ENCODE data around the gene ARHGAP26. TPM values are rescaled to one million over a fixed set of nuclear protein-coding genes. Genes with fewer than 3 reads are reported as not detected.

Gene ARHGAP26
- total RNA-seq, 5 donors from 2014 or later (not counting 1 experiment from before 2014, with no cell fraction given) = 22.8 to 49.3 (median 28.3) TPM

GRCh38 chr5:142892021-142892420, 121.8 kb downstream of the ARHGAP26 start:
- no peaks in the 10 kb centered on the region for H3K4me1 ChIP-seq (ENCODE audit: control insufficient read depth in 1 of 2, extremely low read depth in 1 of 2, insufficient read depth in 2 of 2, low read length in 2 of 2)
- Mint-ChIP-seq H3K4me1 (peaks cover 2 to 12% (median 12%) of the 10 kb centered on the region in 3 donors), H3K4me3 (no peak overlapping the region), H3K27ac (no peak overlapping the region), H3K36me3 (peaks cover 24% of the 10 kb centered on the region), H3K27me3 (no peaks in the 10 kb centered on the region), H3K9me3 (no peaks in the 10 kb centered on the region)
- H3K9me3 ChIP-seq = no peaks in the 10 kb centered on the region
- WGBS (ENCODE audit: insufficient coverage) = 100% methylated on average over 2 of the region's 3 CpGs
- no peaks in the 10 kb centered on the region for H3K27me3 ChIP-seq (replicated peaks in 1 of 2; ENCODE audit: control insufficient read depth in 2 of 2, extremely low read depth in 1 of 2, insufficient read depth in 2 of 2, low read length in 1 of 2)
- H3K4me3 ChIP-seq (ENCODE audit: control insufficient read depth in 1 of 2, extremely low read depth in 1 of 2, low read length in 1 of 2) = no peak overlapping the region
- no peak for DNase-seq
- no peak for ATAC-seq (replicated peaks in 1 of 4)
- H3K36me3 ChIP-seq (ENCODE audit: control insufficient read depth in 2 of 2, extremely low read depth in 1 of 2, insufficient read depth in 1 of 2, low read length in 1 of 2) = peaks cover 10 to 19% of the 10 kb centered on the region in 2 donors
- no peak overlapping the region for H3K27ac ChIP-seq (ENCODE audit: low read length)
- ChIA-PET POLR2A (no interaction called here), CTCF (interaction anchor here (0.6 to 1.0 kb wide), 5 partner anchors 9 to 247 kb away, joined by 3 to 4 read pairs (median 3); no protein-coding TSS in a partner anchor)

DNA sequence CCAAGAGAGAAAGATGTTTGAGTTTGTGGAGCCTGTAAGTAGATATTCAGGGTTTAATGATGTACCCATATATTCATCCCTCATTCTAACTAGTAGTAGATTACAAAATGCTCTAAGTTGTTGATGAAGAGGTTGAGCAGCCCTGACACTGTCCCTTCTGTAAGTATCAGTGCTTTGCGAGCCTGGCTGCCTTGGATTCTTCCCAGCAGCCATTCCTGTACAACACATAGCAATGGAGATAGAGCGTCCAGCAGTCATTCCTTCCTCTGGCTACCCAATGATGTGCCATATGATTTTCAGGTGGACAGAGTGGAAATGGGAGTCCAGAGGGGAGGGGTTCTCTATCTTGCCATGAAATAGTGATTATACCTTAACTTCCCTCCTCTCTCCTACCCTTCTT, 124.1 kb downstream of the ARHGAP26 start:
- H3K27me3 ChIP-seq (replicated peaks in 1 of 2; ENCODE audit: control insufficient read depth in 2 of 2, extremely low read depth in 1 of 2, insufficient read depth in 2 of 2, low read length in 1 of 2) = no peaks in the 10 kb centered on the region
- no CpG with 5 or more reads among the region's 2 CpGs for WGBS (ENCODE audit: insufficient coverage)
- POLR2A ChIA-PET = no interaction called here
- H3K9me3 ChIP-seq = no peaks in the 10 kb centered on the region
- DNase-seq (no peak), ATAC-seq (replicated peaks in 1 of 4) (no peak)
- H3K27ac Mint-ChIP-seq = no peak overlapping the region
- CTCF ChIA-PET = no interaction called here
- peaks cover 33% of the 10 kb centered on the region for H3K36me3 Mint-ChIP-seq
- H3K36me3 ChIP-seq (ENCODE audit: control insufficient read depth in 2 of 2, extremely low read depth in 1 of 2, insufficient read depth in 1 of 2, low read length in 1 of 2) = peaks cover 13 to 28% of the 10 kb centered on the region in 2 donors
- H3K27me3 Mint-ChIP-seq = no peaks in the 10 kb centered on the region
- no peak overlapping the region for H3K4me3 ChIP-seq (ENCODE audit: control insufficient read depth in 1 of 2, extremely low read depth in 1 of 2, low read length in 1 of 2)
- no peak overlapping the region for H3K4me3 Mint-ChIP-seq
- peaks cover 2 to 12% (median 6%) of the 10 kb centered on the region in 3 donors for H3K4me1 Mint-ChIP-seq
- H3K27ac ChIP-seq (ENCODE audit: low read length) = no peak overlapping the region
- H3K9me3 Mint-ChIP-seq = no peaks in the 10 kb centered on the region
- no peaks in the 10 kb centered on the region for H3K4me1 ChIP-seq (ENCODE audit: control insufficient read depth in 1 of 2, extremely low read depth in 1 of 2, insufficient read depth in 2 of 2, low read length in 2 of 2)

GRCh38 chr5:142894749-142895148, 124.6 kb downstream of the ARHGAP26 start:
- WGBS (ENCODE audit: insufficient coverage) = no CpG with 5 or more reads among the region's 1 CpG
- Mint-ChIP-seq H3K4me1 (peaks cover 2 to 12% (median 6%) of the 10 kb centered on the region in 3 donors), H3K9me3 (no peaks in the 10 kb centered on the region), H3K4me3 (no peak overlapping the region), H3K36me3 (peaks cover 38% of the 10 kb centered on the region), H3K27ac (no peak overlapping the region), H3K27me3 (no peaks in the 10 kb centered on the region)
- ChIA-PET POLR2A (no interaction called here), CTCF (interaction anchor here in 1 of 2 donors (0.6 kb wide), 1 partner anchor 24 kb away, joined by 3 read pairs; no protein-coding TSS in a partner anchor)
- Histone ChIP-seq H3K9me3 (no peaks in the 10 kb centered on the region), H3K27me3 (replicated peaks in 1 of 2; ENCODE audit: control insufficient read depth in 2 of 2, extremely low read depth in 1 of 2, insufficient read depth in 2 of 2, low read length in 1 of 2) (no peaks in the 10 kb centered on the region), H3K4me1 (ENCODE audit: control insufficient read depth in 1 of 2, extremely low read depth in 1 of 2, insufficient read depth in 2 of 2, low read length in 2 of 2) (no peaks in the 10 kb centered on the region), H3K27ac (ENCODE audit: low read length) (no peak overlapping the region), H3K4me3 (ENCODE audit: control insufficient read depth in 1 of 2, extremely low read depth in 1 of 2, low read length in 1 of 2) (no peak overlapping the region), H3K36me3 (ENCODE audit: control insufficient read depth in 2 of 2, extremely low read depth in 1 of 2, insufficient read depth in 1 of 2, low read length in 1 of 2) (peaks cover 13 to 31% of the 10 kb centered on the region in 2 donors)
- DNase-seq (no peak), ATAC-seq (replicated peaks in 1 of 4) (no peak)

- Histone ChIP-seq H3K27me3 (replicated peaks in 1 of 2; ENCODE audit: control insufficient read depth in 2 of 2, extremely low read depth in 1 of 2, insufficient read depth in 2 of 2, low read length in 1 of 2) (no peaks in the 10 kb centered on the region), H3K4me3 (ENCODE audit: control insufficient read depth in 1 of 2, extremely low read depth in 1 of 2, low read length in 1 of 2) (no peak overlapping the region), H3K27ac (ENCODE audit: low read length) (no peak overlapping the region), H3K36me3 (ENCODE audit: control insufficient read depth in 2 of 2, extremely low read depth in 1 of 2, insufficient read depth in 1 of 2, low read length in 1 of 2) (peaks cover 13 to 41% of the 10 kb centered on the region in 2 donors), H3K9me3 (no peaks in the 10 kb centered on the region), H3K4me1 (ENCODE audit: control insufficient read depth in 1 of 2, extremely low read depth in 1 of 2, insufficient read depth in 2 of 2, low read length in 2 of 2) (no peaks in the 10 kb centered on the region)
- no peak for ATAC-seq (replicated peaks in 1 of 4)
- ChIA-PET POLR2A (interaction anchor here in 1 of 2 donors (0.7 kb wide), 1 partner anchor 538 kb away, joined by 3 read pairs; no protein-coding TSS in a partner anchor), CTCF (interaction anchor here in 1 of 2 donors (0.5 kb wide), 1 partner anchor 24 kb away, joined by 3 read pairs; no protein-coding TSS in a partner anchor)
- H3K27me3 Mint-ChIP-seq = no peaks in the 10 kb centered on the region
- peaks cover 51% of the 10 kb centered on the region for H3K36me3 Mint-ChIP-seq
- DNase-seq = no peak
- WGBS (ENCODE audit: insufficient coverage) = no CpG with 5 or more reads among the region's 2 CpGs
- no peaks in the 10 kb centered on the region for H3K4me1 Mint-ChIP-seq
- H3K4me3 Mint-ChIP-seq = no peak overlapping the region
- H3K9me3 Mint-ChIP-seq = no peaks in the 10 kb centered on the region
- H3K27ac Mint-ChIP-seq = no peak overlapping the region
Measured at GRCh38 chr5:142896325-142897007, 126.3 kb downstream of the ARHGAP26 start.

GRCh38 chr5:142897328-142897727, 127.2 kb downstream of the ARHGAP26 start:
- Histone ChIP-seq H3K9me3 (no peaks in the 10 kb centered on the region), H3K36me3 (ENCODE audit: control insufficient read depth in 2 of 2, extremely low read depth in 1 of 2, insufficient read depth in 1 of 2, low read length in 1 of 2) (peaks cover 17 to 49% of the 10 kb centered on the region in 2 donors), H3K27ac (ENCODE audit: low read length) (no peak overlapping the region), H3K4me1 (ENCODE audit: control insufficient read depth in 1 of 2, extremely low read depth in 1 of 2, insufficient read depth in 2 of 2, low read length in 2 of 2) (no peaks in the 10 kb centered on the region), H3K27me3 (replicated peaks in 1 of 2; ENCODE audit: control insufficient read depth in 2 of 2, extremely low read depth in 1 of 2, insufficient read depth in 2 of 2, low read length in 1 of 2) (no peaks in the 10 kb centered on the region), H3K4me3 (ENCODE audit: control insufficient read depth in 1 of 2, extremely low read depth in 1 of 2, low read length in 1 of 2) (no peak overlapping the region)
- Mint-ChIP-seq H3K4me1 (no peaks in the 10 kb centered on the region), H3K27me3 (no peaks in the 10 kb centered on the region), H3K36me3 (peaks cover 60% of the 10 kb centered on the region), H3K27ac (no peak overlapping the region), H3K4me3 (no peak overlapping the region), H3K9me3 (no peaks in the 10 kb centered on the region)
- DNase-seq = no peak
- no CpG with 5 or more reads among the region's 4 CpGs for WGBS (ENCODE audit: insufficient coverage)
- no peak for ATAC-seq (replicated peaks in 1 of 4)
- POLR2A ChIA-PET = interaction anchor here in 1 of 2 donors (0.7 kb wide), 1 partner anchor 537 kb away, joined by 3 read pairs; no protein-coding TSS in a partner anchor
- CTCF ChIA-PET = no interaction called here

GRCh38 chr5:142900927-142901326, 130.8 kb downstream of the ARHGAP26 start:
- Histone ChIP-seq H3K4me3 (ENCODE audit: control insufficient read depth in 1 of 2, extremely low read depth in 1 of 2, low read length in 1 of 2) (no peak overlapping the region), H3K9me3 (no peaks in the 10 kb centered on the region), H3K4me1 (ENCODE audit: control insufficient read depth in 1 of 2, extremely low read depth in 1 of 2, insufficient read depth in 2 of 2, low read length in 2 of 2) (no peaks in the 10 kb centered on the region), H3K27ac (ENCODE audit: low read length) (no peak overlapping the region), H3K27me3 (replicated peaks in 1 of 2; ENCODE audit: control insufficient read depth in 2 of 2, extremely low read depth in 1 of 2, insufficient read depth in 2 of 2, low read length in 1 of 2) (no peaks in the 10 kb centered on the region), H3K36me3 (ENCODE audit: control insufficient read depth in 2 of 2, extremely low read depth in 1 of 2, insufficient read depth in 1 of 2, low read length in 1 of 2) (peaks cover 17 to 73% of the 10 kb centered on the region in 2 donors)
- Mint-ChIP-seq H3K36me3 (peaks cover 72% of the 10 kb centered on the region), H3K4me1 (no peaks in the 10 kb centered on the region), H3K27ac (no peak overlapping the region), H3K9me3 (no peaks in the 10 kb centered on the region), H3K4me3 (no peak overlapping the region), H3K27me3 (no peaks in the 10 kb centered on the region)
- POLR2A ChIA-PET = no interaction called here
- CTCF ChIA-PET = no interaction called here
- DNase-seq = no peak
- ATAC-seq (replicated peaks in 1 of 4) = no peak
- WGBS (ENCODE audit: insufficient coverage) = 94% methylated on average over 3 of the region's 5 CpGs
